Activated CD4-positive, alpha-beta memory T cell treated with anti-CD3 and anti-CD28 coated beads for 36 hours (primary cell): ENCODE data around the gene TOMM20. TPM values are rescaled to one million over a fixed set of nuclear protein-coding genes. Genes with fewer than 3 reads are reported as not detected.

Source experiments
- total RNA-seq, 2 experiments: library from RNA; stranded (reverse); gene quantifications; one replicate each; pipeline ENCODE4 v1.2.3, GENCODE V29; 2021

TOMM20 gene
- total RNA-seq, 2 experiments from 2014 or later: 127 to 142 TPM

Other genes starting within 250 kb of the TOMM20 start
- gene RBM34, start 32.4 kb upstream of the TOMM20 start, total RNA-seq: 100 to 1,000 TPM; 108 to 120 TPM
- 10 to 100 TPM; 41.3 to 44.8 TPM for gene ARID4B, start 199.3 kb upstream of the TOMM20 start, total RNA-seq
- 10 to 100 TPM; 36.1 to 37.5 TPM for gene GGPS1, start 199.7 kb upstream of the TOMM20 start, total RNA-seq
- gene TBCE, start 238.6 kb upstream of the TOMM20 start, total RNA-seq: 10 to 100 TPM; 22.7 to 26.3 TPM